ENCODE results near the gene PI4KB. TPM values are rescaled to one million over a fixed set of nuclear protein-coding genes. Genes with fewer than 3 reads are reported as not detected.

Gene PI4KB
- total RNA-seq, 1 experiment from 2014 or later: 44.3 TPM

GRCh38 chr1:151286619-151287340 is 40.4 kb downstream of the PI4KB start:
- intact Hi-C loops (cut with micrococcal nuclease; ENCODE audit: unreplicated experiment): loop anchor here (10.0 kb wide), 1 partner anchor 548 kb away; the partner anchor contains the start of genes C2CD4D and RORC
- H3K79me2 ChIP-seq (ENCODE audit: low read depth): peaks cover 35% of the 10 kb centered on the region
- no peaks in the 10 kb centered on the region for H3K9me3 ChIP-seq (ENCODE audit: insufficient read depth, low read depth)
- no peak for DNase-seq
- no TSS peak for BruUV-seq (replicated peaks)
- no peaks in the 10 kb centered on the region for H3K9me2 ChIP-seq (ENCODE audit: insufficient read depth)
- H4K20me1 ChIP-seq (ENCODE audit: insufficient read depth): peaks cover 4% of the 10 kb centered on the region; the same call in 1 of the 2 replicates
- CTCF ChIA-PET: no interaction called here
- peaks cover 13% of the 10 kb centered on the region; the same call in 1 of the 2 replicates for H3K4me1 ChIP-seq (replicated peaks; ENCODE audit: insufficient read depth)
- no peak overlapping the region for H2AFZ ChIP-seq
- no peak overlapping the region for H3K27ac ChIP-seq
- no peak overlapping the region for H3K4me2 ChIP-seq
- no peak overlapping the region for H3K4me3 ChIP-seq
- H3K27me3 ChIP-seq (ENCODE audit: insufficient read depth, low read depth): no peaks in the 10 kb centered on the region
- POLR2A ChIA-PET (ENCODE audit: unreplicated experiment): no interaction called here
- no peaks in the 10 kb centered on the region; the same call in 1 of the 2 replicates for H3F3A ChIP-seq (ENCODE audit: insufficient read depth, low read depth)
- H3K36me3 ChIP-seq (ENCODE audit: low read depth): peaks cover 4% of the 10 kb centered on the region; the same call in 1 of the 2 replicates
- TF ChIP-seq CTCF (conservative IDR thresholded peaks at IDR 0.05) (no peak), EZH2 (IDR thresholded peaks at IDR 0.05; ENCODE audit: low read depth) (no peak)

- Histone ChIP-seq H4K20me1 (ENCODE audit: insufficient read depth) (peaks cover 4% of the 10 kb centered on the region; the same call in 1 of the 2 replicates), H3F3A (ENCODE audit: insufficient read depth, low read depth) (peaks cover 4% of the 10 kb centered on the region; the same call in 1 of the 2 replicates), H2AFZ (no peak overlapping the region), H3K4me3 (peak overlapping the region; percentile 62; the same call in 1 of the 2 replicates), H3K36me3 (ENCODE audit: low read depth) (0 out of 2 replicates have a peak, but pooled peaks cover 4% of the 10 kb centered on the region), H3K9me2 (ENCODE audit: insufficient read depth) (no peaks in the 10 kb centered on the region), H3K9me3 (ENCODE audit: insufficient read depth, low read depth) (no peaks in the 10 kb centered on the region), H3K27me3 (ENCODE audit: insufficient read depth, low read depth) (no peaks in the 10 kb centered on the region), H3K27ac (no peak overlapping the region), H3K4me1 (replicated peaks; ENCODE audit: insufficient read depth) (peaks cover 13% of the 10 kb centered on the region; the same call in 1 of the 2 replicates), H3K79me2 (ENCODE audit: low read depth) (peaks cover 35% of the 10 kb centered on the region), H3K4me2 (peak overlapping the region; percentile 100)
- ChIA-PET CTCF (no interaction called here), POLR2A (ENCODE audit: unreplicated experiment) (interaction anchor here (0.7 kb wide), 2 partner anchors 412 to 1349 kb away, joined by 4 read pairs; no protein-coding TSS in a partner anchor)
- no peak for DNase-seq
- intact Hi-C loops (cut with micrococcal nuclease; ENCODE audit: unreplicated experiment): loop anchor here (10.0 kb wide), 1 partner anchor 551 kb away; the partner anchor contains the start of genes C2CD4D and RORC
- no TSS peak for BruUV-seq (replicated peaks)
- TF ChIP-seq CTCF (conservative IDR thresholded peaks at IDR 0.05): no peak
- TF ChIP-seq EZH2 (IDR thresholded peaks at IDR 0.05; ENCODE audit: low read depth): no peak
Measured at GRCh38 chr1:151284013-151284577, 43.1 kb downstream of the PI4KB start.

GRCh38 chr1:151282883-151283725 is 44.1 kb downstream of the PI4KB start:
- intact Hi-C loops (cut with micrococcal nuclease; ENCODE audit: unreplicated experiment): loop anchor here (1.0 to 10.0 kb wide), 3 partner anchors 29 to 552 kb away; partner anchors contain the start of genes C2CD4D, PSMD4 and RORC

More at GRCh38 chr1:151282883-151283725, 44.1 kb downstream of the PI4KB start:
- TF ChIP-seq CTCF (conservative IDR thresholded peaks at IDR 0.05) (no peak), EZH2 (IDR thresholded peaks at IDR 0.05; ENCODE audit: low read depth) (no peak)
- H3K27ac ChIP-seq: peak overlapping the region; percentile 90; the same call in 1 of the 2 replicates
- H3K4me1 ChIP-seq (replicated peaks; ENCODE audit: insufficient read depth): peaks cover 13% of the 10 kb centered on the region; the same call in 1 of the 2 replicates
- H3K36me3 ChIP-seq (ENCODE audit: low read depth): 0 out of 2 replicates have a peak, but pooled peaks cover 4% of the 10 kb centered on the region
- peaks cover 4% of the 10 kb centered on the region; the same call in 1 of the 2 replicates for H3F3A ChIP-seq (ENCODE audit: insufficient read depth, low read depth)
- H3K4me2 ChIP-seq: peak overlapping the region; percentile 100
- no peaks in the 10 kb centered on the region for H3K9me3 ChIP-seq (ENCODE audit: insufficient read depth, low read depth)
- peak overlapping the region; percentile 62 for H3K4me3 ChIP-seq
- POLR2A ChIA-PET (ENCODE audit: unreplicated experiment): interaction anchor here (0.6 to 0.7 kb wide), 3 partner anchors 33 to 1348 kb away, joined by 3 to 4 read pairs (median 4); no protein-coding TSS in a partner anchor
- CTCF ChIA-PET: no interaction called here
- peak; percentile 43 to 51 for DNase-seq
- TSS peak; percentile 28 for BruUV-seq (replicated peaks)
- no peaks in the 10 kb centered on the region for H3K27me3 ChIP-seq (ENCODE audit: insufficient read depth, low read depth)
- peak overlapping the region; percentile 78 for H2AFZ ChIP-seq
- H3K9me2 ChIP-seq (ENCODE audit: insufficient read depth): no peaks in the 10 kb centered on the region
- peaks cover 4% of the 10 kb centered on the region; the same call in 1 of the 2 replicates for H4K20me1 ChIP-seq (ENCODE audit: insufficient read depth)
- peaks cover 35% of the 10 kb centered on the region for H3K79me2 ChIP-seq (ENCODE audit: low read depth)

All from PC-9 (cell line).